ENCODE results near the gene SOX15. TPM values are rescaled to one million over a fixed set of nuclear protein-coding genes. Genes with fewer than 3 reads are reported as not detected.
A peak's percentile ranks its signal among the peaks of the same experiment; 100 is the strongest.

SOX15 gene
- total and polyA plus RNA-seq, 10 of the 15 experiments (the other 5 are each of a cell fraction or from before 2014, with no cell fraction given) = 0.06 to 0.53 (median 0.16) TPM; not detected in 2

DNA sequence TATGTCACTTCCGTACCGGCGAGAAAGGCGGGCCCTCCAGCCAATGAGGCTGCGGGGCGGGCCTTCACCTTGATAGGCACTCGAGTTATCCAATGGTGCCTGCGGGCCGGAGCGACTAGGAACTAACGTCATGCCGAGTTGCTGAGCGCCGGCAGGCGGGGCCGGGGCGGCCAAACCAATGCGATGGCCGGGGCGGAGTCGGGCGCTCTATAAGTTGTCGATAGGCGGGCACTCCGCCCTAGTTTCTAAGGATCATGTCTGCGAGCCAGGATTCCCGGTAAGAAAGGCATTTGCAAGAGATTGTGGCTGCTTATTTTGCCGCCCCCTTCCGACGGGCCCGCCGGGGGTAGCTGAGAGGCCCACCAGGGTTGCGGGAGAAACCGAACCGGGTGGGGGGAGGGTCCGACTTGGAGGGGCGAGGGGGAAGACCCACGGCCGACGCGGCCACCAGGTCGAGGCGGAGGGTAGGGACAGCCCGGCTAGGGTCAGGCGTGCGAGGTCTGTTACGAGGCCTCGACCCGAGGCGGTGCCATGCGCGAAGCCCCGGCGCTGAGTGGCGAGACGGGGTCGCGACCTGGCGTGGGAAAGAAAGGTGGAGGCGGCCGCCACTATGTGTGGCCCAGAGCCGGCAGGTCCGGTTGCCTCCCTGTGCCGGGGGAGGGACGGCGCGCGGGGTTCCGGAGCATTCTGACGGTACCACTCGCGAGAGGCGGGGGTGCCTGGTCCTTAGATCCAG lies 17.1 kb downstream of the SOX15 start:
- H3K4me2 ChIP-seq (ENCODE audit: control insufficient read depth, insufficient read depth) = peak overlapping the region; percentile 18; the same call in 1 of the 2 replicates
- under 1% methylated on average over 45 of the region's 73 CpGs for WGBS (ENCODE audit: insufficient coverage, insufficient replicate concordance, low lambda C conversion rate, missing lambda C conversion rate)
- peaks cover 21% of the 10 kb centered on the region for H3K4me1 ChIP-seq (ENCODE audit: control insufficient read depth, insufficient read depth, low read length)
- ATAC-seq (peak; percentile 0), DNase-seq (ENCODE audit: low read depth, low spot score) (peak; percentile 98), FAIRE-seq (no peak)
- H3K9ac ChIP-seq (ENCODE audit: control insufficient read depth, insufficient read depth, low read length) = peak overlapping the region; percentile 99
- SMC1A ChIA-PET (ENCODE audit: uncharacterized antibody, unreplicated experiment) = no interaction called here
- no peaks in the 10 kb centered on the region for H3K9me3 ChIP-seq (replicated peaks; ENCODE audit: control insufficient read depth, insufficient read depth, low read length)
- peaks cover 25% of the 10 kb centered on the region for H4K20me1 ChIP-seq (ENCODE audit: control insufficient read depth, insufficient read depth)
- POLR2A ChIA-PET = interaction anchor here (1.0 to 5.1 kb wide), 7 partner anchors 12 to 236 kb away, joined by 3 to 39 read pairs (median 4); partner anchors contain the start of genes ACAP1, FXR2, MPDU1 and TP53
- H2AFZ ChIP-seq (ENCODE audit: control insufficient read depth, low read depth, low read length) = no peak overlapping the region
- BruUV-seq (replicated peaks) = TSS peak; percentile 48
- RAD21 ChIA-PET (ENCODE audit: unreplicated experiment) = interaction anchor here (0.6 to 2.8 kb wide), 4 partner anchors 11 to 137 kb away, joined by 3 to 9 read pairs (median 6); partner anchors contain the start of genes MPDU1, TMEM102, TP53 and WRAP53
- H3K27ac ChIP-seq (ENCODE audit: control insufficient read depth, insufficient read depth) = peak overlapping the region; percentile 97
- intact Hi-C loops (cut with micrococcal nuclease; ENCODE audit: unreplicated experiment) (loop anchor here (1.0 to 5.0 kb wide), 3 partner anchors 11 to 115 kb away; partner anchors contain the start of genes POLR2A, SENP3, TP53 and WRAP53), in situ Hi-C loops (cut with MboI) (loop anchor here (25.0 kb wide), 1 partner anchor 535 kb away; the partner anchor contains the start of genes SLC16A11 and SLC16A13)
- no peaks in the 10 kb centered on the region for H3K27me3 ChIP-seq (replicated peaks in 1 of 2; ENCODE audit: control insufficient read depth in 2 of 2, insufficient read depth in 2 of 2, low read length in 1 of 2)
- peaks cover 54% of the 10 kb centered on the region for H3K79me2 ChIP-seq (ENCODE audit: control insufficient read depth, insufficient read depth, low read length)
- H3K36me3 ChIP-seq (ENCODE audit: control insufficient read depth in 2 of 2, insufficient read depth in 2 of 2, low read length in 1 of 2) = peaks cover 34 to 49% of the 10 kb centered on the region in 2 experiments
- H3K4me3 ChIP-seq = peak overlapping the region; percentile 93
- CTCF ChIA-PET = interaction anchor here (1.0 to 1.3 kb wide), 2 partner anchors 114 to 115 kb away, joined by 5 read pairs; partner anchors contain the start of genes TP53 and WRAP53
- TF ChIP-seq CHD2 (IDR thresholded peaks at IDR 0.05; ENCODE audit: borderline replicate concordance, low read depth, low read length) = peak; percentile 98
- TF ChIP-seq, protein P1, sequence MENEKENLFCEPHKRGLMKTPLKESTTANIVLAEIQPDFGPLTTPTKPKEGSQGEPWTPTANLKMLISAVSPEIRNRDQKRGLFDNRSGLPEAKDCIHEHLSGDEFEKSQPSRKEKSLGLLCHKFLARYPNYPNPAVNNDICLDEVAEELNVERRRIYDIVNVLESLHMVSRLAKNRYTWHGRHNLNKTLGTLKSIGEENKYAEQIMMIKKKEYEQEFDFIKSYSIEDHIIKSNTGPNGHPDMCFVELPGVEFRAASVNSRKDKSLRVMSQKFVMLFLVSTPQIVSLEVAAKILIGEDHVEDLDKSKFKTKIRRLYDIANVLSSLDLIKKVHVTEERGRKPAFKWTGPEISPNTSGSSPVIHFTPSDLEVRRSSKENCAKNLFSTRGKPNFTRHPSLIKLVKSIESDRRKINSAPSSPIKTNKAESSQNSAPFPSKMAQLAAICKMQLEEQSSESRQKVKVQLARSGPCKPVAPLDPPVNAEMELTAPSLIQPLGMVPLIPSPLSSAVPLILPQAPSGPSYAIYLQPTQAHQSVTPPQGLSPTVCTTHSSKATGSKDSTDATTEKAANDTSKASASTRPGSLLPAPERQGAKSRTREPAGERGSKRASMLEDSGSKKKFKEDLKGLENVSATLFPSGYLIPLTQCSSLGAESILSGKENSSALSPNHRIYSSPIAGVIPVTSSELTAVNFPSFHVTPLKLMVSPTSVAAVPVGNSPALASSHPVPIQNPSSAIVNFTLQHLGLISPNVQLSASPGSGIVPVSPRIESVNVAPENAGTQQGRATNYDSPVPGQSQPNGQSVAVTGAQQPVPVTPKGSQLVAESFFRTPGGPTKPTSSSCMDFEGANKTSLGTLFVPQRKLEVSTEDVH (IDR thresholded peaks at IDR 0.05; ENCODE audit: low read depth, partially characterized antibody) = peak; percentile 24
- peak; percentile 95 for TF ChIP-seq KLF5 (IDR thresholded peaks at IDR 0.05; ENCODE audit: partially characterized antibody)
- TF ChIP-seq PAX5 (IDR thresholded peaks at IDR 0.05; ENCODE audit: borderline replicate concordance, low read depth, low read length) = 0 out of 2 replicates have a peak, but pooled peaks have one; percentile 3
- TF ChIP-seq TCF12 (IDR thresholded peaks at IDR 0.05; ENCODE audit: low read depth, low read length) = peak; percentile 68; the same call in 1 of the 2 replicates
- TF ChIP-seq, protein P2, sequence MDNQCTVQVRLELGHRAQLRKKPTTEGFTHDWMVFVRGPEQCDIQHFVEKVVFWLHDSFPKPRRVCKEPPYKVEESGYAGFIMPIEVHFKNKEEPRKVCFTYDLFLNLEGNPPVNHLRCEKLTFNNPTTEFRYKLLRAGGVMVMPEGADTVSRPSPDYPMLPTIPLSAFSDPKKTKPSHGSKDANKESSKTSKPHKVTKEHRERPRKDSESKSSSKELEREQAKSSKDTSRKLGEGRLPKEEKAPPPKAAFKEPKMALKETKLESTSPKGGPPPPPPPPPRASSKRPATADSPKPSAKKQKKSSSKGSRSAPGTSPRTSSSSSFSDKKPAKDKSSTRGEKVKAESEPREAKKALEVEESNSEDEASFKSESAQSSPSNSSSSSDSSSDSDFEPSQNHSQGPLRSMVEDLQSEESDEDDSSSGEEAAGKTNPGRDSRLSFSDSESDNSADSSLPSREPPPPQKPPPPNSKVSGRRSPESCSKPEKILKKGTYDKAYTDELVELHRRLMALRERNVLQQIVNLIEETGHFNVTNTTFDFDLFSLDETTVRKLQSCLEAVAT (IDR thresholded peaks at IDR 0.05) = peak; percentile 91
- TF ChIP-seq EZH2 (IDR thresholded peaks at IDR 0.05; ENCODE audit: borderline replicate concordance, control insufficient read depth, low read depth, low read length) = no peak
- TF ChIP-seq, protein P3, sequence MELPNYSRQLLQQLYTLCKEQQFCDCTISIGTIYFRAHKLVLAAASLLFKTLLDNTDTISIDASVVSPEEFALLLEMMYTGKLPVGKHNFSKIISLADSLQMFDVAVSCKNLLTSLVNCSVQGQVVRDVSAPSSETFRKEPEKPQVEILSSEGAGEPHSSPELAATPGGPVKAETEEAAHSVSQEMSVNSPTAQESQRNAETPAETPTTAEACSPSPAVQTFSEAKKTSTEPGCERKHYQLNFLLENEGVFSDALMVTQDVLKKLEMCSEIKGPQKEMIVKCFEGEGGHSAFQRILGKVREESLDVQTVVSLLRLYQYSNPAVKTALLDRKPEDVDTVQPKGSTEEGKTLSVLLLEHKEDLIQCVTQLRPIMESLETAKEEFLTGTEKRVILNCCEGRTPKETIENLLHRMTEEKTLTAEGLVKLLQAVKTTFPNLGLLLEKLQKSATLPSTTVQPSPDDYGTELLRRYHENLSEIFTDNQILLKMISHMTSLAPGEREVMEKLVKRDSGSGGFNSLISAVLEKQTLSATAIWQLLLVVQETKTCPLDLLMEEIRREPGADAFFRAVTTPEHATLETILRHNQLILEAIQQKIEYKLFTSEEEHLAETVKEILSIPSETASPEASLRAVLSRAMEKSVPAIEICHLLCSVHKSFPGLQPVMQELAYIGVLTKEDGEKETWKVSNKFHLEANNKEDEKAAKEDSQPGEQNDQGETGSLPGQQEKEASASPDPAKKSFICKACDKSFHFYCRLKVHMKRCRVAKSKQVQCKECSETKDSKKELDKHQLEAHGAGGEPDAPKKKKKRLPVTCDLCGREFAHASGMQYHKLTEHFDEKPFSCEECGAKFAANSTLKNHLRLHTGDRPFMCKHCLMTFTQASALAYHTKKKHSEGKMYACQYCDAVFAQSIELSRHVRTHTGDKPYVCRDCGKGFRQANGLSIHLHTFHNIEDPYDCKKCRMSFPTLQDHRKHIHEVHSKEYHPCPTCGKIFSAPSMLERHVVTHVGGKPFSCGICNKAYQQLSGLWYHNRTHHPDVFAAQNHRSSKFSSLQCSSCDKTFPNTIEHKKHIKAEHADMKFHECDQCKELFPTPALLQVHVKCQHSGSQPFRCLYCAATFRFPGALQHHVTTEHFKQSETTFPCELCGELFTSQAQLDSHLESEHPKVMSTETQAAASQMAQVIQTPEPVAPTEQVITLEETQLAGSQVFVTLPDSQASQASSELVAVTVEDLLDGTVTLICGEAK (IDR thresholded peaks at IDR 0.05; ENCODE audit: borderline replicate concordance) = peak; percentile 96
- TF ChIP-seq MEF2A (IDR thresholded peaks at IDR 0.05; ENCODE audit: insufficient read depth, low read depth, low read length) = 0 out of 2 replicates have a peak, but pooled peaks have one; percentile 21
- TF ChIP-seq BACH1 (IDR thresholded peaks at IDR 0.05; ENCODE audit: borderline replicate concordance) = no peak; the same call in 1 of the 2 replicates
